T47D (cell line): ENCODE measurements around the gene TMEM91.

Source experiments
- DNase-seq, 2 experiments: peaks; one replicate each; pipeline versions ENCODE4 v3.0.0 to v3.0.0-alpha.2; 2011 to 2012; ENCODE audit warnings: low read depth in 1 of 2, low spot score in 1 of 2
- JUND ChIP-seq: IDR thresholded peaks from 2 replicates; pipeline ENCODE4 v1.6.1; 2012; ENCODE audit warnings: low read depth
- in situ Hi-C: cut with HindIII; loops from 2 replicates; pipeline ENCODE4 v1.10.0; 2016; ENCODE audit warnings: low sequenced_read_pairs, low pct_unique_long_range_greater_than_20kb

TMEM91 gene

DNA sequence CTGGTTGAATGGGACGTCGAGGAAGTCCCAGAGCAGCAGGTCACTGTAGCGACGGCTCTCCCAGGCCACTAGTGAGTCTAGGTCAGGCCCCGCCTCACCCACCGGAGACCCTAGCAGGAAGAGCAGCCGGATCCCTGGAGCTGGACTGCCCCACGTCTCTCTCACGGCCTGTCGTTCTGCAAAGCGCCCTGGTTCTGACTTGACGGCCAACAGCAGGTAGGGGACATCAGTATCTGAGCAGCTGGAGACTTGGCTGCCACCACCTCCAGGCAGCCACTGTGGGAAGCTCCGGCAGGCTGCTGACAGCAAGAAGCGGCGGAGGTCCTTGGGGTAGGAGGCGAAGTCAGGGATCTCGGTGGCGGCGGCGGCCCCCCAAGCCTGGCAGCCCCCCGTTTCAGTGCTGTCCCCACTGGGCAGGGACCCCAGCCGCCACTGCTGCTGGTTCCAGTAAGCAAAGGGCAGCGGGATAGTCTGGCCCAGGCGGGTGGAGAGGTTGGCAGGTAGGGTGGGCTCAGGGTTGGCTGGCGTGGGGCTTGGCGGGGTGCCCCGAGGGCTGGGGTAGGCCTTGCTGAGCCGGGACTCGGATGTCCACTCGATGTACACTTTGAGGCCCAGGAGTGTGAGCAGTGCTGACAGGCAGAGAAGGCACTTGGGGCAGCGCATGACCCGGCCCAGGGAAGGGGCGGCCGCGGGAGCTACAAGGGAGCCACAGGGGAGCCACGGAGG lies 49.9 kb downstream of the TMEM91 start:
- in situ Hi-C loops, result no loop called here
- no peak for DNase-seq

GRCh38 chr19:41426952-41427646 lies 50.8 kb downstream of the TMEM91 start, which contains the start of gene B3GNT8:
TSS of gene B3GNT8 (minus strand) at chr19:41427374. CDS start at chr19:41426778, 596 bp downstream.
- no peak for TF ChIP-seq JUND
- peak in 1 of 2 experiments; percentile 14 for DNase-seq

More for the DNA sequence above, 49.9 kb downstream of the TMEM91 start:
- no peak for TF ChIP-seq JUND

GRCh38 chr19:41427647-41428480 lies 51.5 kb downstream of the TMEM91 start:
- TF ChIP-seq JUND, result no peak
- no peak for DNase-seq
- in situ Hi-C loops, result no loop called here

More at GRCh38 chr19:41426952-41427646, 50.8 kb downstream of the TMEM91 start, which contains the start of gene B3GNT8:
- in situ Hi-C loops, result no loop called here

DNA sequence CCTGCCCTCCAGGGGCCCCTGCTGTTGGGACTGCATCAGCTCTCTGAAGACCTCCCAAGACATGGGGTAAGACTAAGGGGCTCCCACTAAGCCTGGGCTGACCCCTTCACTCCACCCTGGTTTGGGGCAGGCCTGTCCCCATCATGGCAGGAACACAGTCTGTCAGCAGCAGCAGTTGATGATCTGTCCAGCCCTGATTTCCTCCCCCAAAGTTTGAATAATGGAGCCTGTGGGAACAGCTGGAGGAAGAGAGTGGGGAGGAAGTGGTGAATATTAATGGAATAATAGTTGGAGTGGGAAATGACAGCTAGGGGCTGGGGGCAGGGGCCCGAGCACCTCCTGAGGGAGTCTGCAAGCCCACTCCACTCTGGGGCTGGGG lies 52.1 kb downstream of the TMEM91 start:
- no peak for TF ChIP-seq JUND
- in situ Hi-C loops, result no loop called here
- no peak for DNase-seq

DNA sequence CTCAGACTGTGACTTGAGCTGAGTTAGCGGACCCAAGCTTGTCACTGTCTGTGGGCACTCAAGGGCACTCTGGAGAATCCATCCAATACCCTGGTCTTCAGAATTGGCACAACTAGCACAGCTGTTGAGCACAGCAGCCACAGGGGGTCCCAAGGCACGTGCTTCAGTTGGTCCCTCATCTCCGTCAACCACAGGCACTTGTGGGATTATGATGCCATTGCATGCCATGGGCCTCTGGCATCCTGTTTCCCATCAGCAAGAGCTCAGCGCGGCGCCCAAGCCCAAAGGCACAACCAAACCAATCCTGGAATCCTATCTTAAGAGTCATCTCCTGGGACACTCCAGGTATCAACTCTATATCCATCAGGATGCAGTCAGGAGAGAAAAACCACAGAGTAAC lies 54.6 kb downstream of the TMEM91 start:
- in situ Hi-C loops, result no loop called here
- TF ChIP-seq JUND, result no peak

GRCh38 chr19:41431426-41432386 lies 55.4 kb downstream of the TMEM91 start:
- TF ChIP-seq JUND, result no peak
- peak in 1 of 2 experiments; percentile 36 for DNase-seq
- in situ Hi-C loops, result no loop called here

More for the DNA sequence above, 54.6 kb downstream of the TMEM91 start:
- no peak for DNase-seq

GRCh38 chr19:41433171-41433570 lies 56.8 kb downstream of the TMEM91 start:
- DNase-seq, result no peak
- in situ Hi-C loops, result no loop called here
- TF ChIP-seq JUND, result no peak
